Uterus (tissue), 4 donors: Measurements from ENCODE around the gene LRP8. TPM values are rescaled to one million over a fixed set of nuclear protein-coding genes. Genes with fewer than 3 reads are reported as not detected.

Experiments used
- DNase-seq, 2 donors: peaks; one replicate each; pipeline ENCODE4 v3.0.0-alpha.2; 2019 to 2020
- H3K27ac ChIP-seq, 2 donors: fragments of 200-600 bp; sonication (generic); 1 replicate in 1 of 2; 2 replicates in 1 of 2; pipeline ENCODE4 v1.5.1; 2016 to 2018
- H3K27me3 ChIP-seq, 2 donors: fragments of 200-600 bp; sonication (generic); one replicate each; pipeline ENCODE4 v1.5.1; 2018 to 2019; ENCODE audit warnings: control low read depth in 1 of 2
- H3K36me3 ChIP-seq, 2 donors: fragments of 200-600 bp; sonication (generic); one replicate each; pipeline ENCODE4 v1.5.1; 2019; ENCODE audit warnings: control low read depth in 1 of 2
- H3K4me1 ChIP-seq, 2 donors: fragments of 200-600 bp; sonication (generic); one replicate each; pipeline ENCODE4 v1.5.1; 2018 to 2019; ENCODE audit warnings: control low read depth in 1 of 2
- H3K4me3 ChIP-seq, 2 donors: fragments of 200-600 bp; sonication (generic); 1 replicate in 1 of 2; 2 replicates in 1 of 2; pipeline ENCODE4 v1.5.1; 2018 to 2019; ENCODE audit warnings: mild to moderate bottlenecking in 1 of 2
- H3K9me3 ChIP-seq, 2 donors: fragments of 200-600 bp; sonication (generic); one replicate each; pipeline ENCODE4 v1.5.1; 2019; ENCODE audit warnings: control low read depth in 1 of 2
- CTCF ChIP-seq, 4 experiments: fragments of 200-600 bp in 2 of 4; fragments of 450-650 bp in 2 of 4; sonication (generic) in 2 of 4; IDR thresholded peaks; one replicate each; pipeline ENCODE4 v1.5.1; 2016 to 2019; ENCODE audit warnings: antibody characterized with exemption in 4 of 4, mild to moderate bottlenecking in 2 of 4, moderate library complexity in 1 of 4
- POLR2A ChIP-seq, 2 donors: fragments of 450-650 bp; IDR thresholded peaks; one replicate each; pipeline ENCODE4 v1.6.1; 2016; ENCODE audit warnings: antibody characterized with exemption in 2 of 2, mild to moderate bottlenecking in 1 of 2, moderate library complexity in 1 of 2
- intact Hi-C: fragments of 100-400 bp; cut with DNase I; formaldehyde crosslinking; loops from one replicate; pipeline ENCODE4 v1.15.1; 2023; ENCODE audit warnings: low total_unique reads
- total RNA-seq, 4 donors: library from RNA; depleted of rRNA in 3 of 4; stranded (reverse); fragments of >200 nt in 3 of 4; gene quantifications; one replicate each; pipeline versions ENCODE4 v1.1.0 to v1.2.4, GENCODE V29; 2014 to 2023
- donor health status: DM: yes; HTN: yes; CAD: no.

The LRP8 gene
- total RNA-seq, 4 donors from 2014 or later: 1.5 to 15.3 (median 8.5) TPM

GRCh38 chr1:53339736-53340635 is 12.1 kb upstream of the LRP8 start:
- Histone ChIP-seq H3K9me3 (no peaks in the 10 kb centered on the region), H3K4me3 (no peak overlapping the region), H3K36me3 (no peaks in the 10 kb centered on the region), H3K4me1 (no peaks in the 10 kb centered on the region), H3K27ac (no peak overlapping the region), H3K27me3 (no peaks in the 10 kb centered on the region)
- no peak for DNase-seq
- TF ChIP-seq CTCF (IDR thresholded peaks at IDR 0.05) (no peak), POLR2A (IDR thresholded peaks at IDR 0.05) (no peak)
- intact Hi-C loops: no loop called here

- TF ChIP-seq POLR2A (IDR thresholded peaks at IDR 0.05) (no peak), CTCF (IDR thresholded peaks at IDR 0.05) (no peak)
- intact Hi-C loops: no loop called here
- Histone ChIP-seq H3K4me3 (no peak overlapping the region), H3K27me3 (no peaks in the 10 kb centered on the region), H3K27ac (no peak overlapping the region), H3K36me3 (no peaks in the 10 kb centered on the region), H3K4me1 (no peaks in the 10 kb centered on the region), H3K9me3 (no peaks in the 10 kb centered on the region)
- no peak for DNase-seq
These were observed 10.6 kb upstream of the LRP8 start for GRCh38 chr1:53338423-53338822.

- no peak for TF ChIP-seq CTCF (IDR thresholded peaks at IDR 0.05)
- no peak for TF ChIP-seq POLR2A (IDR thresholded peaks at IDR 0.05)
- intact Hi-C loops: no loop called here
- no peaks in the 10 kb centered on the region for H3K9me3 ChIP-seq
- no peak overlapping the region for H3K4me3 ChIP-seq
- H3K27me3 ChIP-seq: no peaks in the 10 kb centered on the region
- no peak for DNase-seq
- no peaks in the 10 kb centered on the region for H3K4me1 ChIP-seq
- no peak overlapping the region for H3K27ac ChIP-seq
- no peaks in the 10 kb centered on the region for H3K36me3 ChIP-seq
These were observed 9.6 kb upstream of the LRP8 start for GRCh38 chr1:53337499-53337898.

GRCh38 chr1:53336146-53336545 is 8.3 kb upstream of the LRP8 start:
- H3K27ac ChIP-seq: no peak overlapping the region
- intact Hi-C loops: no loop called here
- no peak for DNase-seq
- H3K4me3 ChIP-seq: no peak overlapping the region
- no peaks in the 10 kb centered on the region for H3K36me3 ChIP-seq
- H3K9me3 ChIP-seq: no peaks in the 10 kb centered on the region
- no peaks in the 10 kb centered on the region for H3K4me1 ChIP-seq
- no peaks in the 10 kb centered on the region for H3K27me3 ChIP-seq
- TF ChIP-seq CTCF (IDR thresholded peaks at IDR 0.05) (no peak), POLR2A (IDR thresholded peaks at IDR 0.05) (no peak)

- TF ChIP-seq POLR2A (IDR thresholded peaks at IDR 0.05): no peak
- no peaks in the 10 kb centered on the region for H3K27me3 ChIP-seq
- intact Hi-C loops: no loop called here
- H3K9me3 ChIP-seq: no peaks in the 10 kb centered on the region
- DNase-seq: no peak
- no peaks in the 10 kb centered on the region for H3K36me3 ChIP-seq
- no peaks in the 10 kb centered on the region for H3K4me1 ChIP-seq
- H3K27ac ChIP-seq: no peak overlapping the region
- no peak overlapping the region for H3K4me3 ChIP-seq
These were observed 7.8 kb upstream of the LRP8 start for GRCh38 chr1:53335661-53336060.
